DMS 273 (cell line): Measurements from ENCODE around the gene KCND3.

Source experiments
- DNase-seq: peaks from one replicate; lab custom pipeline; 2025; ENCODE audit not compliant: unreplicated experiment; lab: John Stamatoyannopoulos, UW

KCND3 gene

DNA sequence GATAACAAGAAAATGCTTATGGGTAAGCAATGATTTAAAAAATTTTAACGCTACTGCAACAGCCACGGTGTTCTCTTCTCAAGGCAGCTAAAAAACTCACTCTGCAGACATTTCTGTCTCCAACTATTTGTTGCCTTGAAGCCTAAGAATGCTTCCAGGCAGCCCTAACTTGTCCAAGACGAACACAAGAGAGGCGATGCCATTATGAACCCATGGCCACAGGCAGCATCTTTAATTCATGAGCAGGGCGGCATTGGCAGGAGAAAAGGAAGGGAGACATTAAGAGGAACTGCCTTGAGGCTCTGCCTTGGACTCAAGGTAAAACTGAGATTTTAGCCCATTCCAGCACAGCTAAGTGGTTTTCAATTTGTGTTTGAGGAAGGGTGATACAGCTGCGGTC, 67.5 kb downstream of the KCND3 start:
- DNase-seq = no peak

DNA sequence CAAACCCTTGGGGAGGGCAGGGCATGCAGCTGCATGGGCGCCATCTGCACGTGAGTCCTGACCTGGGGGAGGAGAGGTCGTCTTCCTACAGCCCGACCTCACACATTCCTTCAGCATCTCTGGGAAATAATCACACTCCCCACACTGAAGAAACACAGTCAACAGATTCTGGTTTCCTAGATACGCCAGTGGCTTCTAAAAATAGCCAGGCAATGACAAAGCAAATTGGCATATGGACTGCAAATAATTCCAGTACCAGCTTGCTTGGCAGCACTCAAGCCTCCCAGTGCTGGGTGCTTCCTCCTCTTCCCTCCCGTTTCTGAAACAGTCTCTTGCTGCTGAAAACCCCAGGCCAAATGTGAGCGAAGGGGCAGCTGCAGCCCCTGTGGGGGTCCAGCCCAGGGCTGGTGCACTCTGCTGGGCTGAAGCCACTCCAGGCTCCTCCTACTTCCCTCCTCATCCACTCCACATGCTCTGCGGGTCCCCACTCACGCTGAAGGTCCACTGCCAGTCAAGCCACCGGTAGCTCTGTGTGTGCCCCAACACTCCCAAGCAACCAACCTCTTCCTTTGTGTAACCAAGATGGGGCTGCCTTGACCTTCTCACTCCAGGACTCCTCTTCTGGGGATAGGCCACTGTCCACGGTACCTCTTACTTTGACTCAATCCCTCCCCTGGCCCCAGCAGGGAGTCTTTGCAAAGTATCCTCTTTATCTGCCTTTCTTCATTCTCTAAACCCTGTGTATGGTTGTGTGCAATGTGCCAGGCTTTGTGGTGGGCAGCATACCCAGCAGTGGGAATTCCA, 69.0 kb downstream of the KCND3 start:
- peak; percentile 95 for DNase-seq

DNA sequence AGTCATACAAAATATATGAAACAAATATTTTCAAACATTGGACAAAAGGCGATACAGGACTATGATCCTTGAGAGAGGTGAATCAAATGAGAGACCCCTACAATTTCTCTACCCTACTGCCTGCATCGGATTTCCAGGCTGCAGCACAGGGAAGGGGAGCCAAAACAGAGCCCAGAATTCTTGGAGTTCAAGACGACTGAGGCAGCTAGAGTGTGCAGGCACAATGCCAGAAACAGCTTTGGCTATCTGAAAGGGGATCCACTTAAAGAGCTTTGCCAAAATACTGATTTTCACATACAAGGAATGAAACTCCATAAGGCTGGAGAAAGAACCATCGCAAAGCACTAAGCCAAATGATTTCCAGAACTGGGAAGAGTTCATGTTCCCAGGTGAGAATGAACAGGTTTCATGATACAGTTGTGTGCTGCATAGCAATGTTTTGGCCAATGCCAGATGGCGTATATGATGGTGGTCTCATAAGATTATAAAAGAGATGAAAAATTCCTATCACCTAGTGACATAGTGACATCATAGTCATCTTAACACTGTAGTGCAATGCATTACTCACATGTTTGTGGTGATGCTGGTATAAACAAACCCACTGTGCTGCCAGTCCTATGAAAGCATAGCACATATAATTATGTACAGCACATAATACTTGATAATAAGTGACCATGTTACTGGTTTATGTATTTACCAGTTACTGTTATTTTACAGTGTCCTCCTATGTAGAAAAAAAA, 77.5 kb downstream of the KCND3 start:
- peak; percentile 38 for DNase-seq

DNA sequence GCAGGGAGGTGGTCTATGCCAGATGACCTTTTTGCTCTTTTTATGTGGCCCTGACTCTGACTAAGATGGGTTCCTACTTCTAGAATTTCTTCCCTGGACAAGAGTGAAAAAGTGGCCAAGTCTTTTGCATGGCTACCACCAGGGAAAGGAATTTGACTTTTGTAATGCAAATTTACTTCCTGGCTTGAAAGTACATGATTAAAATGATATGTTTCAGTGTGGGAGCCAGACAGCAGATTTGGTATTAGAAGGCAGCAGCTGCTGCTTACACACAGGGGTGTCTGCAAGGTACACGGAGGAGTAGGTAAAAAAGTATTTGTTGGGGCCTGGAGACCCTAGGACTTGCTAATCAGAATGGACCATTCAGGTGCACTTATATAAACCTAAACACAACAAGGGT, 78.4 kb downstream of the KCND3 start:
- DNase-seq = peak; percentile 28

DNA sequence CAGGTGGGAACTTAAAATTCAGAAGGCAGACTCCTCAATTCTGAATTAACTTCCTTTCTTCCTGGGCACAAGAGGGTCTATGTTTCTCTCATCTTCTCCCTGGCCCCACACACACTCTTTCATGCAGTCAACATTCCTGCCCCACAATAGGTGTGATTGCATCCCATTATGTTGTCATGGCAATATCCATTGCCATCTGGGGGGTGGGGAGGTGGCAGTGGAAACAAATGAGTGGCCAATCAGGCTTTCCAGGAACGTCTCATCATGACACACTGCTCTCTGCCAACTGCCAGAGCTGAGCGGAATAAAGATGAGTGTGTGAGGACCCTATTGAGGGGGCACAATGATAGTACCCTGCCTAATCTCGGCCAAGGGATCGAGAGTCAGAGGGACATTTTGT, 80.4 kb downstream of the KCND3 start:
- peak; percentile 51 for DNase-seq

DNA sequence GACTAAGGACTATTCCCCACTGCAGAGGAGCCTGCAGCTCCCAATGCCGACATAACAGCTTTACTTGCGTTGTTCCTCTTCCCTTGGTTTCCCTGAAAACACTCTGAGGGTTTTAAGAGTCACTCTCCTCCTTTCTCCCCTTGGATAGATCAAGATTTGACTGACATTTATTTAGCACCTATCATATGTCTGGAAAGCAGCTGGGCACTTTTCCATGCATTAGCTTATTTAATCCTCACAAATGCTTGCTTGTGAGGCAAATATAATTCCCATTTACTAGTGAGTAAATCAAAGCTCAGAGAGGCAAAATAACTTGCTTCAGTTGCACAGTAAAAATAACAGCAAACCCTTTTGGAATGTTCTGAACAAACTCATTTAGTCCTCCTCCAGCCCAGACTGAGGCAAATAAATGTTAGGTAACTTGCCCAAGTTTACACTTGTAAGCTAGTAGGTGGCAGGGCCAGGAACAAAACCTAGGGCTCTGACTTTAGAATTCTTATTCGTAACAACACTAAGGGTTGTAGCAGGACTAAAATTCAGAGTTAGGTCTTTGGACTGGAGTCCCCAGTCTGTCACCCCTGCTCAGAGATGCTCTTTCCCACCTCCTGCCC, 81.4 kb downstream of the KCND3 start:
- peak; percentile 45 for DNase-seq

DNA sequence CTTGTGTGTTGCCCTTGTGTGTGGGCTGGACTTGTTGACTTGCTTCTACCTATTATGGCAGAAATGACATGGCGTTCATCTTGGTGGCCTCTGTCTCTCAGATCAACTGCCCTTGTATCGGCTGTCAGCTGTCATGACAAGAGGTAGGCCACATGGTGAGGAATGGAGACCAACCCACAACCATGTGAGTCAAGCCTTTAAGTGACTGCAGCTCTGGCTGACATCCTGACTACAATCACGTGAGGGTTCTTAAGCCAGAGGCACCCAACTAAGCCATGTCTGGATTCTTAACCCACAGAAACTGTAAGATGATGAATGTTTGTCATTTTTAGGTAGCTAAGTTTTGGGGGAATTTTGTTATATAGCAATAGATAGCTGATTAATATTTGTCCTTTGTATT, 82.1 kb downstream of the KCND3 start:
- peak; percentile 64 for DNase-seq

DNA sequence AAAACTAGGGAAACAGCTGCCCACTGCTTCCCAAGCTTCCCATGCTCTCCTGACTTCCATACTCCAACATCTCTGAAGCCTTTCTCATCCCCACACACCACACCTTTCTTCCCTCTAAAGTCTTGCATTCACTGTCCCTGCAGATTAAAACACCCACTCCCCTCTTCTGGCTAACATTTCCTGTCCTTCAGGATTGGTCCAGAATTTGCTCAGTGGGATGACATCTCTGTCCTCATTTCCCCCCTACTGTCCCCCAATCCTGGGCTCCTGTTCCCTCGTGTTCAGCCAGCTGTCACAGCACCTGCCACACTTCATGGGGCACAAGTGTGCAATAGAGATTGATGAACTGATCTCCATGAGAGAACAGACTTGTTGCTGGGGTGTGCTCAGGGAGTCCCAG, 82.7 kb downstream of the KCND3 start:
- peak; percentile 86 for DNase-seq

DNA sequence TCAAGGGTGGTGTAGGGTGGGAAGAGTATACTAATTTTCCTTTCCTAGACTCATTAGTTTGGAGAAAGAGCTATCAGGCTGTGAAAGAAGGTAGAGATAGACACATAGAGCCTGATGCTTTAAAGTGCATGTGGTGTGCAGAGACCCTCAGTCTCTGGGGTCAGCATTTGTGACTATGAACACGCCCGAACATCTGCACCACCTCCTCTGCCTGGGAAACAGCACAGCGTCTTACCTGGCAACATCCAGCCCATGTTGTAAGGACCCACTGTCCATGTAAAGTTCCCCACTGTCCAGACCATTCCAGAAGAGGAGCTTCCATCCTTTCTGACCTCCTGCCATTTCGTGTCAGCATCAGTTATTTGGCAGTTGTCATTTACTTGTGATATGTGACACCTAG, 83.4 kb downstream of the KCND3 start:
- DNase-seq = no peak

DNA sequence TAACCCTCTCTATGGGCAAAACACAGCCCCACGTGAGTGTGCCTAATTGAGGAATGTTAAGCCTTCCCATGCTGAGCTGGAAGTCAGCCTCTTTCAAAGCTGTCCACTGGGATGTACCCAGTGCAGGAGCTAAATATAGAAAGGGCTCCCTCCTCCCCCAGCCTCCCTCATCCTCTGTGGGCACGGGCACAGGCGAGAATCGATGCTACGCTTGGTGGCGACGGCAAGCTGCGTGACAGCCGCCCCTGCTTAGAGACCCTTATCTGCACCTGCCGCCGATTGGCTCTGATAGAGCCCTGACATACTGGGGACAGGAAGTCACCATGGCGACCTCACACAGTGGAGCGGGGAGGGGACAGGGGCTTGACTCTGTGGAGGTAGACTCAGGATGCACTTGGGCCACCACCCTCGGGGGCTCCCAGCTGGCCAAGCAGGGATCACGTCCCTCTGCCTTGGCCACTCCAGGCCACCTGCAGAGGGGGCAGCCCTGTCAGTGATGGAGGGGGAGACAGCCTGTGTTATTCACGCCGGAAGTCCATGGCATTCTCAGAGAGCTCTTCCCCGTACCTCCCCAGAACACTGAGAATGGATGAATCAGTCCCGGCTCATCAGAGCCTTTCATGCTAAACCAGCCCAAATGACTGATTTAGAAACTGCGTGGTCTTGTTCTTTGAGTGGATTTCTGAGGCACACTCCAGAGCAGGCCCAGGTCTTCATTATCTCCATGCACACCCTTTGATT, 84.8 kb downstream of the KCND3 start:
- DNase-seq = peak; percentile 64

DNA sequence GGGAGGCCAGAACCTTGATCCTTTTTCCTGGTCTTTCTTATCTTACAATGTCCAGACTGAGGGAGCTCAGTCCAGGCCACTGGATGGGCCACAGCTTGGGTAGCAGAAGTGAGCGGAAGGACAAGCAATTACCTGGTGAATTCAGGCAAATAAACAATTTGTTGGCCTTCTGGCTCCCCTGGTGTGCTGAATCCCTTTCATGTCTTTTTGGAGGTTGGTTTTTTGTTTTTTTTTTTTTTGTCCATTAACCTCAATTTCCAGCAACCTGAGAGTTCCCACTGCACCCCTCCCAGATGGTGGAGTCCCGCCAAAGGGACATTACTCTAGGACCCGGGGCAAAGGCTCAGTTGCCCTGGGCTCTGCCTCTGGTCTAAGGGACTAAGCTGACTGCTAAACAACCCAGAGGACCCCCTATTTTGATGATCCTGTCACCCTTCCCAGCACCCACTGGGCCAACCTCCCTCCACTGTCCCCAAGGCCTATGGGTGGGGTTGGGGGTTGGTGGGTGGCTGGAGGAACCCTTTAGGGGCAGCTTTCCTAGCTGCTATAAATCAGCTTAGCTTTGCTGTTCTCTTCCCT, 85.5 kb downstream of the KCND3 start:
- no peak for DNase-seq

DNA sequence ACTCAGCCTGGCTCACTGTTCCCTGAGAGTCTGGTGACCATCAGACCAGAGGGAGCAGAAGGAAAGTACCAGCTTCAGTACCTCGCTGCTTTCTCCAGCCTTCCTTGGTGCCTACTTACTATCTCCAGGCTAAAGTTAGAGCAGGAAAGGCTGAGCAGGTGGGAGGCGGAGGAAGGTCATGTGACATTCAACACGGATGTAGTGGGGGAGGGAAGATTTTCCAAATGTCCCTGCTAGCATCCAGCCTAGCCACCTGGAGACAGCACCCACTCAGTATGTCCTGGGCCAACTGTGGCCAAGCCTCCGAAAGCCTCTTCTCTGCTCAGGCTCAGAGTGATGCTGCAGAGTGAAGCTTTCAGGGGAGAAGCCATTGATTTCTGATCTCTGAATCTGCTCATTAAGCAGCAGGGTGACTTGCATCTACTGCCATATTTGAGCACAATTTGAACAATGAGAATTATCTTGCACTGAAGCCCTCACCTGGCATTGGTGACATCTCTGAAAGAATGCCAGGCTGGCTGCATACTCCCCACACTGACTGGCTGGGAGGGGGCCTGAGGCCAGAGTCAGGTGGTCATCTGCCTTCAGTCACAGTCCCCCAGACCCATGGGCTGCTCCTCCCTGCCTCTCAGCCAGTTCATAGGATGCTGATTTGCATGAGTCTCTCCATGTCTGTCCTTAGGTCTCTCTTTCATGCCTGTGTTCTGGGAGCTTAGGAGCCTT, 86.2 kb downstream of the KCND3 start:
- peak; percentile 22 for DNase-seq

DNA sequence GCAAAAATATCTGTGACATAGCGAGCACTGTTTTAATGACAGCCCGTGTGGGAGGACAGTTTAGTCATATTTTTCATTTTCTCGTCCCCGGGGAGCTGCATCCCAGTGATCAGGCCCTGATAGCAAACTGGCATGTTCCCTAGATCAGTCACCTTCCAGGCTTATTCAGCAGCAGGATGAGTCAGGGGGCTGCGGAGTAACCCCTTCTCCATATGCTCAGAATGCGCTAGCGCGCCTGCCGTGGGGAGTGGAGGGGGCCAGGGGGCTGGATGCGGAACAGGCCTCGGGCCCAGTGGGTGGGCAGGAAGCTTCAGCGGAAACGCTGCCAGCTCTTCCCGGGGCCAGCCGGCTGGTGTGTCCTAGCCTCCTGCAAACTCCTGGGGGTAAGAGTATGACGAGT, 94.0 kb downstream of the KCND3 start:
- DNase-seq = peak; percentile 81

DNA sequence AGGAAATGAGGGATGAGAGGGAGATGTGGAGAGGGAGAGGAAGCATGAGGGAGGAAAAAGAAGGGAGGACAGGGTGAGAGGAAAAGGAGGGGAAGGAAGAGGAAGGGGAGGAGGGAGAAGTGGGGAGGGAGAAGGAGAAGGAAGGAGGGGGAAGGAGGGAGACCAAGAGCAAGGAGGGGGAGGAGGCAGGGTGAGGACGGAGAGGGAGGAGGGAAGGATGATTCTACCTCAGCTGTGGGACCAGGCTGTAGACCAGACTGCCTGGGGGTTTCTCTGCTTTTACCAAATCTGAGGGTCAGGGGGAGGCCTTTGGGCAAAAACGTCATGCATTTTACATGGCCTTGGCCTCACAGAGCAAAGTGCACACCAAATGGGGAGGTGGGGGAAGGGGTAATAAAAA, 94.5 kb downstream of the KCND3 start:
- no peak for DNase-seq

DNA sequence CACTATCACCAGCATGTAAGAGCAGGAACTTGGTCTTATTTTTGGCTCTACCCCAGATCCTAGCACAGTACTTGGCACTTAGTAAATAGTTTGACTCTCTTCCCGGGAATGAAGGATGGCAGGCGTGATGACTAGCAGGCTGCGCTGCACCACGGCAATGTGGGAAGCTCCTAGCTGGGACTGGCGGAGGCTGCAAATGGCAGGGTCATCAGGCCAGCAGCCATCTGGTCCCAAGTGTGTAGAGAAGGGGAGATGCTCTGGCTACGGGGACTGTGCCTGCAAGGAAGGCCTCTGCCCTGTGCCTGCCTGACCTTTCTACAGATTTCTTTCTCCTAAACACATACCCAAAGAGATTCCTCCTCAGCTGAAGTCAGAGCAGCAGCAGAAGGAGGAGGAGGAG, 95.0 kb downstream of the KCND3 start:
- DNase-seq = no peak

DNA sequence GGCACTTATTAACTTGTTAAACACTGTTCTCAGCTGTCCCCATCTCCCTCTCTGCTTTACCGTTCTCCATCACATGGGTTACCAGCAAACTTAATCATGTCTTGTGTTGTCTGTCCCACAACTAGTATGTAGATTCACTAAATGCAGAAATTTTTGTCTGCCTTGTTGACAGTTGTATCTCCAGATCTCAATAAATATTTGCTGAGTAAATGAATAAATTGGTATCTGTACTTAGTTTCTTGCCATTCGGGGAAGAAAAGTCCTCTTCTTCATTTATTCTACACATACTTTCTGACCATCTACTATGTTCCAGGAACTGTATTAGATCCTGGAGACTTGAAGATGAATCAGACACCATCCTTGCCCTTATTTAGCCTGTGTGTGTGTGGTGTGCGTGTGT, 97.9 kb downstream of the KCND3 start:
- no peak for DNase-seq

DNA sequence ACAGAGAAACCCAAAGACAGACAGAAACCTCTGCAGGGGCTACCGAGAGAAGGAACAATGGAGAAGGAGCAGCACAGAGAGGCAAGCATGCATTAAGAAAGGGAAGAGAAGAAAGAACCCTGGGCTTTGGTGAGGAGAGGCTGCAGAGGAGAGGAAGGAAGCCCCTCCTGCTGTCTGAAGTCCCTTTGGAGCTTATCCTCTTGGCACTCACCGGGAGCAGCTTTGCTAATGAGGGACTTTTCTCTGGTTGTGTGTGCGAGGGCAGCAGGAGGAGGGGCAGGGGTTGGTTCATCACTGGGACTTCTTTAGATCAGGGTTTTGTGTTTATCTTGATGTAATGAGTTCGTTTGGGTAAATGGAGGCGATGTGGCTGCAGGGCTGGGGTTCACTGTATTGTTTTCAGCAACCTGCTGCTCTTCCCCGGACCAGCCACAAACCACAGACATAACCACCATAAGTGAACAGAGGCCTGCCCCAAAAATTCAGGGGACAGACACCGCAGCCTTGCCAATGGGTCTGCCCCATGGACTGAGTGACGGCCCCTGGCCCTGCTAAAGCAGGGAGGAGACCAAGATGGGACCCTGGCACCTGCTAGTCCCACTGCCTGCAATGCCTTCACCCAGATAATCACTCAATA, 100.6 kb downstream of the KCND3 start:
- no peak for DNase-seq

DNA sequence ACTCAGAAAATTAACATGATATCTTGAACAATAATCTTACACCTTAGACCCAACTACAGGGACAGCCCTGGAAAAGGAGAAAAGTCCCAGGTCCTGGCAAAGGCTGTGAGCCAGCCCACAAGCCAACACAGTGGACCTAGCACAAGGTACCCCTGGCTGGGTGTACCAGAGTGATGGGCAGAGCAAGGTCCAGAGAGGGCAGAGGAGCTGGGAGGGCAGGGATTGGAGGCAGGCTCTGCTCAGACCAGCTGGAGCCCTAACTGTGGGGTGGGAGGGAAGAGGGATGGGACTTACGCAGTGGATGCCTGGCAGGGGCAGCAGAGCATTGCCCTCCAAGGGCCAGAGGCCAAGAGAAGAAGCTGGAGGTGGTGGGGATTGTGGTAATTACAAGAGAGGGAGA, 101.6 kb downstream of the KCND3 start:
- no peak for DNase-seq

DNA sequence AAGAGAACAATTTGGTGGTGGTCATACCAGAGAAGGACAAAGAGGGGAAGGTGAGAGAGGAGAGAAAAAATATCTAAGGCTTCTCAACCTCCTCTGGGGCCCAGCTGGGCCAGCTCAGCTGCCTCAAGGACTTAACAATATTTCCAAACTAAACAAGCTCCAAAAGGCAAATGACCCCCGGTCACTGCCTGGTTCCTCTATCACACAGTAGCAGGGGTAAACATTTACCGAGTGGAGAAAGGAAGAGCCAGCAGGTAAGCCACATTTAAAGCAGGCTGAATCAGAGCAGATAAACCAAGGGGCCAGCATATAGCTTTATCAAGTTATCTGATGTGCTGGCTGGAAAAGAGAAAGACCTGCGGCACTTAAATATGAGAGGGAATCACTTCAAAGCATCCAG, 102.1 kb downstream of the KCND3 start:
- no peak for DNase-seq

DNA sequence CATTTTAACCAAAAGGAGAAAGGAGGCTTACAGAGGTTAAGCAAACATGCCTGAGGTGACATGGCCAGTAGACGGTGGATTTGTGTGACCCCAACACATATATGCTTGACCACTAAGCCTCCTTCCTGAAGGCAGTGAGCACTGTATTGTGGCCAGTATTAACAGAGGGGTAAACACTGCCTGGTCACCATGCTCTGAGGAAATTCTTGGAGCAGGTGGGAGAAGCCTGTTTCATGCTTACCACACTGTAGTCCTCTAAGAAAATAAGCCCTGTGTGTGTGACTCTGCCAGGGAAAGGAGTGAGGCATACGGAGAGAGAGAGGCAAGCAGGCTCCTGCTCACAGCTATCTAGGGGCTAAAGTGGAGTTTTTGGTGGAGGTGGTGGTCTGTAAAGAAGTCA, 102.7 kb downstream of the KCND3 start:
- DNase-seq = no peak
